ENCODE results near the gene GPRIN3.

Gene GPRIN3
- 169 to 377 (median 224) reads per million in 3 donors for total RNA-seq

DNA sequence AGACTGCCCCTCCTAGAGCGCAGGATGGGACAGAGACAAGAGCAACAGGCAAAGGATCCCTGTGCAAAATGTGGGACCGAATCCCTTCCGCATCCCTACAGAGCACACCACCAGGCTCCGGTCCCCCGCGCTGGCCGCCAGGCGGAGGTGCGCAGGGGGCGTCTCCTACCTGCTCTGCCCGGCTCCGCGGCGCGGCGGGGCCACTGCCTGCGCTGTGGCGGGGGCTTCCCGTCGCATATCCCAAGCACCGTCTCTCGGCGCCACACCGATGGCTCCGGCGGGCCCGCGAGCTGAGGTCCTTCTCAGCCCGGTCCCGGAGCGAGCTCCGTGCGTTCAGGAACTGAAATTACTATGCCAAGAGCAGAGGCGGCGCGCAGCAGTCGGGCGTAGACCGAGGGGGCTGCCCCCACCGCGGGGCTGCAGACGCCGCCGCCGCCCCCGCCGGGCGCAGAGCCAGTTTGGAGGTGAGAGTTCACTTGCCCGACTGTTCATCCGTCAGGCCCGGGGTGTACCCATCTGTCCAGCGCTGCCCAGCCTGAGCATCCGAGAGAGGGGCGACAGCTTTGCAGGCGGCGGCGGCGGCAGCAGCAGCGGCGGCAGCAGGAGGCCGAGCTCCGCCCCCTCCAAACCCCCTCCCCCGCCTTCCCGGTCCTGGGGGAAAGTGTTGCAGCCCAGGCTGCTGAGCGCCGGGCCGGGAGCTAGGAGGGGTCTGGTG, at the start of gene GPRIN3:
GPRIN3 (minus strand) TSS at position 355 of the 715 bp plus-strand sequence. CDS start 57,690 bp downstream, outside the sequence.
- Histone ChIP-seq H3K27me3 (replicated peaks; ENCODE audit: control insufficient read depth, insufficient read depth, low read length, poor library complexity, severe bottlenecking) (no peaks in the 10 kb centered on the region), H3K27ac (ENCODE audit: insufficient read depth, low read length, poor library complexity, severe bottlenecking) (peak within 1 kb of the TSS; percentile 87), H3K4me3 (ENCODE audit: insufficient read depth, low read depth, low read length, poor library complexity, severe bottlenecking) (peak within 1 kb of the TSS; percentile 95), H3K36me3 (ENCODE audit: control insufficient read depth, insufficient read depth, low read length) (no peaks in the 10 kb centered on the region), H3K4me1 (ENCODE audit: control insufficient read depth, insufficient read depth, low read length, poor library complexity, severe bottlenecking) (peaks cover 29% of the 10 kb centered on the region), H3K9me3 (ENCODE audit: control insufficient read depth, low read length) (no peaks in the 10 kb centered on the region)
- peak; percentile 43 to 57 (median 50) for DNase-seq

DNA sequence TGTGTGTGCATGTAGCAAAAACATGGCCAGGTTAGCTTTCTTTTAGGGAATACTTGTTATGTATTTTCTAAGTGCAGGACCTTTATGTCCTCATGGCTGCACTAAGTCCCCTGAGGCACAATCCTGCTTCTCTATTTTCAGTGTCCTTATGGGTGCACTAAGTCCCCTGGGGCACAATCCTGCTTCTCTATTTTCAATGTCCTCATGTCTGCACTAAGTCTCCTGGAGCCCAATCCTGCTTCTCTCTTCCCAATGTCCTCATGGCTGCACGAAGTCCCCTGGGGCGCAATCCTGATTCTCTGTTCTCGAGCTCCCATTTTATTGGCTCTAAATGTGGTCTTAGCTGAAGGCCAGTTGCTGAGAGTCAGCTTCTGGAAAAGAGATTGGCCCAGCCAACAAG, 49.7 kb upstream of the GPRIN3 start:
- H3K4me3 ChIP-seq (ENCODE audit: insufficient read depth, low read depth, low read length, poor library complexity, severe bottlenecking): no peak overlapping the region
- H3K36me3 ChIP-seq (ENCODE audit: control insufficient read depth, insufficient read depth, low read length): no peaks in the 10 kb centered on the region
- H3K27me3 ChIP-seq (replicated peaks; ENCODE audit: control insufficient read depth, insufficient read depth, low read length, poor library complexity, severe bottlenecking): no peaks in the 10 kb centered on the region
- no peak overlapping the region for H3K27ac ChIP-seq (ENCODE audit: insufficient read depth, low read length, poor library complexity, severe bottlenecking)
- no peaks in the 10 kb centered on the region for H3K9me3 ChIP-seq (ENCODE audit: control insufficient read depth, low read length)
- no peak for DNase-seq
- H3K4me1 ChIP-seq (ENCODE audit: control insufficient read depth, insufficient read depth, low read length, poor library complexity, severe bottlenecking): no peaks in the 10 kb centered on the region

DNA sequence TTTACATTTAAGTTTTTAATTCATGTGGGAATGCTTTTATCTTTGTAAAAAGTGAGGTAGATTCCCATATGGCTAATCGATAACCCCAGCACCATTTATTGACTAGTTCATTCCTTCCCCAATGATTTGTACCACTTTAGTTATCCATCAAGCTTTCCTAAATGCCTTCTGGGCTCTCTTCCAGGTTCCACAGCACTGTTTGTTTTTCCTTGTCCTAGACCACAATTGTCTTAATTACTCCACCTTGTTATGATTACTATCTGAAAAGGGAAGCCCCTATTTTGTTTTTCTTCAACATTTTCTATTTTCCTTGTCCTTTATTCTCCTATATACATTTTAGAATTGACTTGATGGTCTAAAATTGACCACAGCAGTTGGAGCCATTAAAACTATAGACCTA, 48.5 kb upstream of the GPRIN3 start:
- DNase-seq: no peak
- Histone ChIP-seq H3K27ac (ENCODE audit: insufficient read depth, low read length, poor library complexity, severe bottlenecking) (no peak overlapping the region), H3K4me3 (ENCODE audit: insufficient read depth, low read depth, low read length, poor library complexity, severe bottlenecking) (no peak overlapping the region), H3K4me1 (ENCODE audit: control insufficient read depth, insufficient read depth, low read length, poor library complexity, severe bottlenecking) (no peaks in the 10 kb centered on the region), H3K36me3 (ENCODE audit: control insufficient read depth, insufficient read depth, low read length) (no peaks in the 10 kb centered on the region), H3K27me3 (replicated peaks; ENCODE audit: control insufficient read depth, insufficient read depth, low read length, poor library complexity, severe bottlenecking) (no peaks in the 10 kb centered on the region), H3K9me3 (ENCODE audit: control insufficient read depth, low read length) (no peaks in the 10 kb centered on the region)

DNA sequence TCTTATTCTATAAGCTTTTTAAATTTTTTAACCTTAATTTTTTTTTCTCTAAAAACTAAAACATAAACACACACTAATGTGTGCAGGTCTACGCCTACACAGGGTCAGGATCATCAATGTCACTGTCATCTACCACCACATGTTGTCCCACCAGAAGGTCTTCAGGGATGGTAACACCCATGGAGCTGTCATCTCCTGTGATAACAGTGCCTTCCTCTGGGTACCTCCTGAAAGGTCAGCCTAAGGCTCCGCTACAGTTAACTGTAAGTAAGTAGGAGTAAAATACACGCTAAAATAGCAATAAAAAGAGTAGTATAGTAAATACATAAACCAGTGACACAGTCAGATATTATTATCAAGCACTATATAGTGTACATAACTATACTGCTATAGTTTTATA, 45.9 kb upstream of the GPRIN3 start:
- no peak overlapping the region for H3K27ac ChIP-seq (ENCODE audit: insufficient read depth, low read length, poor library complexity, severe bottlenecking)
- H3K36me3 ChIP-seq (ENCODE audit: control insufficient read depth, insufficient read depth, low read length): no peaks in the 10 kb centered on the region
- no peaks in the 10 kb centered on the region for H3K4me1 ChIP-seq (ENCODE audit: control insufficient read depth, insufficient read depth, low read length, poor library complexity, severe bottlenecking)
- H3K9me3 ChIP-seq (ENCODE audit: control insufficient read depth, low read length): no peaks in the 10 kb centered on the region
- H3K27me3 ChIP-seq (replicated peaks; ENCODE audit: control insufficient read depth, insufficient read depth, low read length, poor library complexity, severe bottlenecking): no peaks in the 10 kb centered on the region
- H3K4me3 ChIP-seq (ENCODE audit: insufficient read depth, low read depth, low read length, poor library complexity, severe bottlenecking): no peak overlapping the region
- no peak for DNase-seq

DNA sequence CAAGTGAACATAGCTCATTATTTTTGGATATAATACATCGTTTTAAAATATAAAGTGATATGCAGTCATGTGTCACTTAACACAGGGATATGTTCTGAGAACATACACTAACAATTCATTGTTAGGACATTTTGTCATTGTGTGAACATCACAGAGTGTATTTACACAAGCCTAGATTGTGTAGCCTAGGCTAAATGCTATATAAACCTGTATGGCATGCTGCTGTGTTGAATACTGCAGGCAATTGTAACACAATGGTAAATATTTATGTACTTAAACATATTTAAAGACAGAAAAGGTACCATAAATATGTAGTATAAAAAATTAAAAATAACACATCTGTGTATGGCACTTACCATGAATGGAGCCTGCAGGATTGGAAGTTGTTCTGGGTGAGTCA, 44.9 kb upstream of the GPRIN3 start:
- Histone ChIP-seq H3K9me3 (ENCODE audit: control insufficient read depth, low read length) (no peaks in the 10 kb centered on the region), H3K36me3 (ENCODE audit: control insufficient read depth, insufficient read depth, low read length) (no peaks in the 10 kb centered on the region), H3K27me3 (replicated peaks; ENCODE audit: control insufficient read depth, insufficient read depth, low read length, poor library complexity, severe bottlenecking) (no peaks in the 10 kb centered on the region), H3K4me3 (ENCODE audit: insufficient read depth, low read depth, low read length, poor library complexity, severe bottlenecking) (no peak overlapping the region), H3K4me1 (ENCODE audit: control insufficient read depth, insufficient read depth, low read length, poor library complexity, severe bottlenecking) (no peaks in the 10 kb centered on the region), H3K27ac (ENCODE audit: insufficient read depth, low read length, poor library complexity, severe bottlenecking) (no peak overlapping the region)
- no peak for DNase-seq

DNA sequence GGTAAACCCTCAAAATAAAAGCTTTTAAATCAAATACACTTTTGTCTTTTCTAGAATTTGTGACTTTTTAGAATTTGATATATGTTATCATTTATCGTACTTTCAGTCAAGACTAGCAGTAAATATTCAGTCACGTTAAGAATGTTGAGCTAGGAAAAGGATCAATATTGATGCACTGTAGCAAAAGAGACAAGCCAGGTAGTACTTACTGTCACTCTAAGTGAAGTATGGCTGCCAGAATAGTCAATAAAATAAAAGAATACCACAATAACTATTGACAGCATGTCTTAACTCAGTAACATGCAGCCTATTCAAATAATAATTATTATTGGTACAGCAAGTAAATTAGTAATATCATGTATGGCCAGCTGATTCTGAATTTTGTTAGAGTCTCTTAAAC, 43.6 kb upstream of the GPRIN3 start:
- Histone ChIP-seq H3K27ac (ENCODE audit: insufficient read depth, low read length, poor library complexity, severe bottlenecking) (no peak overlapping the region), H3K9me3 (ENCODE audit: control insufficient read depth, low read length) (no peaks in the 10 kb centered on the region), H3K27me3 (replicated peaks; ENCODE audit: control insufficient read depth, insufficient read depth, low read length, poor library complexity, severe bottlenecking) (no peaks in the 10 kb centered on the region), H3K36me3 (ENCODE audit: control insufficient read depth, insufficient read depth, low read length) (no peaks in the 10 kb centered on the region), H3K4me1 (ENCODE audit: control insufficient read depth, insufficient read depth, low read length, poor library complexity, severe bottlenecking) (no peaks in the 10 kb centered on the region), H3K4me3 (ENCODE audit: insufficient read depth, low read depth, low read length, poor library complexity, severe bottlenecking) (no peak overlapping the region)
- no peak for DNase-seq

DNA sequence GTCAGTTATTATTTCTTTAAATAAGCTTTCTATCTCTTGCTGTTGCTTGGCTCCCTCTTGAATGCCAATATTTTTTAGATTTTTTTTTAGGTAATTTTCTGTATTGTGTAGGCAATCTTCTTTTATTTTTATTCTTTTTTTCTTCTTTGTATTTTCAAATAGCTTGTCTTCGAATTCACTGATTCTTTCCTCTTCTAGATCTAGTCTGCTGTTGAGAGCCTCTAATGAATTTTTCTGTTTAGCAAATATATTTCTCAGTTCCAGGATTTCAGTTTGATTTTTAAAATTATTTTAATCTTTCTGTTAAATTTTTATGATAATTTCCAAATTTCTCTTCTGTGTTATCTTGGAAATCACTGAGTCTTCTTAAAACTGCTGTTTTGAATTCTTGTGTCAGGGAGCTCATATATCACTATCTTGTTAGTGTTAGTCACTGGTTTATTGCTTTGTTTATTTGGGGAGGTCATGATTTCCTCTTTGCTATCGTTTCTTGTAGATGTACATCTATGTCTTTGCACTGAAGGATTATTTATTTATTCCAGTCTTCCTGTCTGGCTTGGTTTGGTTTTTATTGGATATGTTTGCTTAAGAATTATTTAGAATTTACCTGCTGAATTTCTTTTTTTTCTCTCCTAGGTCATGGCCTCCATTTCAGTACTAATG, 39.9 kb upstream of the GPRIN3 start:
- DNase-seq: no peak
- H3K4me3 ChIP-seq (ENCODE audit: insufficient read depth, low read depth, low read length, poor library complexity, severe bottlenecking): no peak overlapping the region
- H3K27me3 ChIP-seq (replicated peaks; ENCODE audit: control insufficient read depth, insufficient read depth, low read length, poor library complexity, severe bottlenecking): no peaks in the 10 kb centered on the region
- no peak overlapping the region for H3K27ac ChIP-seq (ENCODE audit: insufficient read depth, low read length, poor library complexity, severe bottlenecking)
- no peaks in the 10 kb centered on the region for H3K4me1 ChIP-seq (ENCODE audit: control insufficient read depth, insufficient read depth, low read length, poor library complexity, severe bottlenecking)
- H3K9me3 ChIP-seq (ENCODE audit: control insufficient read depth, low read length): no peaks in the 10 kb centered on the region
- H3K36me3 ChIP-seq (ENCODE audit: control insufficient read depth, insufficient read depth, low read length): no peaks in the 10 kb centered on the region

DNA sequence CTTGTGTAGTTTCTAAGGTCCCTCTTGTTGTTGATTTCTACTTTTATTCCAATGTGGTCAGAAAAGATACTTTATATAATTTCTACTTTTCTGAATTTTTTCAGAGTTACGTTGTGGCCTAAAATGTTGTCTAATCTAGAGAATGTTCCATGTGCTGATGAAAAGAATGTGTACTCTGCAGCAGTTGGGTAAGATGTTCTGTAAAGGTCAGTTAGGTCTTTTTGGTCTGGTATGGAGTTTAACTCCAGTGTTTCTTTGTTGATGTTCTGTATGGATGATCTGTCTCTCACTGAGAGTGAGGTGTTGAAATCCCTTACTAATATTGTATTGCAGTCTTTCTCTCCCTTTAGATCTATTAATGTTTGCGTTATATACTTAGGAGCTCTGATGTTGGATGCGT, 37.0 kb upstream of the GPRIN3 start:
- Histone ChIP-seq H3K36me3 (ENCODE audit: control insufficient read depth, insufficient read depth, low read length) (no peaks in the 10 kb centered on the region), H3K4me1 (ENCODE audit: control insufficient read depth, insufficient read depth, low read length, poor library complexity, severe bottlenecking) (no peaks in the 10 kb centered on the region), H3K4me3 (ENCODE audit: insufficient read depth, low read depth, low read length, poor library complexity, severe bottlenecking) (no peak overlapping the region), H3K9me3 (ENCODE audit: control insufficient read depth, low read length) (no peaks in the 10 kb centered on the region), H3K27ac (ENCODE audit: insufficient read depth, low read length, poor library complexity, severe bottlenecking) (no peak overlapping the region), H3K27me3 (replicated peaks; ENCODE audit: control insufficient read depth, insufficient read depth, low read length, poor library complexity, severe bottlenecking) (no peaks in the 10 kb centered on the region)
- DNase-seq: no peak

DNA sequence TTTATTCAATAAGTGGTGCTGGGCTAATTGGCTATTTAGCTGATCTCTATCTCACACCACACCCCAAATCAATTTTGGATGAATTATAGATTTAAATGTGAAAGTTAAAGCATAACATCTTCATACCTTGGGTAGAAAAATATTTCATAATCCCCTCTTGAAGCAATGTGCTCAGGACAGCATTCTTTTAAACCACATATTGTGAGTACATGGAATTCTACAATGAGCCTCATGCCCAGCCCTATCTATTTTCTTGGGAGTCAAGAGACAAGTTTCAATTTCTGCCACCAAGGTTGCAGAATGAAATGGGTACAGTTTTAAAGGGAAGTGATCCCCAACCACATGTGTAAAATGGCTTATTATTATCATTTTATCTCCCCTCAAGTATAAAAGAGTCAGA, 30.6 kb upstream of the GPRIN3 start:
- Histone ChIP-seq H3K27me3 (replicated peaks; ENCODE audit: control insufficient read depth, insufficient read depth, low read length, poor library complexity, severe bottlenecking) (no peaks in the 10 kb centered on the region), H3K36me3 (ENCODE audit: control insufficient read depth, insufficient read depth, low read length) (no peaks in the 10 kb centered on the region), H3K27ac (ENCODE audit: insufficient read depth, low read length, poor library complexity, severe bottlenecking) (no peak overlapping the region), H3K9me3 (ENCODE audit: control insufficient read depth, low read length) (no peaks in the 10 kb centered on the region), H3K4me1 (ENCODE audit: control insufficient read depth, insufficient read depth, low read length, poor library complexity, severe bottlenecking) (no peaks in the 10 kb centered on the region), H3K4me3 (ENCODE audit: insufficient read depth, low read depth, low read length, poor library complexity, severe bottlenecking) (no peak overlapping the region)
- DNase-seq: no peak

DNA sequence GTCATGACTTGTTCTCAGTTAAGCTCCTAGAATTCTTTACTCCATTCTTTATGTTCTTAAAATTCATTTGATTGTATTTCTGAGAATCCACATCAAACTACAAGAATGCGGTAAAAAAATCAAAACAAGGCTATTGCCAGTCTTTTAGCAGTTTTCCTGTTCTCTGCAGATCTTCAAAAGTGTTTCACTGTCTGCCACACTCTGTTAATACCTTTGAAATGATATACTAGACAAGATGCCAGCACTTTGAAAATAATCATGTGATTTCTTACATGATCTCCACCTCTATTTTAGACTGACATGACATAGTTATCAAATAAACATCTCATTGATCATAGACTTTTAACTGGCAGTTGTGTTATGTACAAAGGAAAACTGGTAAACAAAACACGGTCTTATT, 30.1 kb upstream of the GPRIN3 start:
- no peak for DNase-seq
- Histone ChIP-seq H3K4me1 (ENCODE audit: control insufficient read depth, insufficient read depth, low read length, poor library complexity, severe bottlenecking) (no peaks in the 10 kb centered on the region), H3K9me3 (ENCODE audit: control insufficient read depth, low read length) (no peaks in the 10 kb centered on the region), H3K27me3 (replicated peaks; ENCODE audit: control insufficient read depth, insufficient read depth, low read length, poor library complexity, severe bottlenecking) (no peaks in the 10 kb centered on the region), H3K4me3 (ENCODE audit: insufficient read depth, low read depth, low read length, poor library complexity, severe bottlenecking) (no peak overlapping the region), H3K27ac (ENCODE audit: insufficient read depth, low read length, poor library complexity, severe bottlenecking) (no peak overlapping the region), H3K36me3 (ENCODE audit: control insufficient read depth, insufficient read depth, low read length) (no peaks in the 10 kb centered on the region)

Measured in effector memory CD4-positive, alpha-beta T cell (primary cell).